Activated CD4-positive, alpha-beta T cell treated with anti-CD3 and anti-CD28 coated beads, Interleukin-2, amount 50 U/mL, for 1 hour (primary cell): Measurements from ENCODE around the gene FBRS.
"Not testable (repeated sequence)": the region's sequence is repeated elsewhere in the genome, so short reads cannot be mapped to it uniquely, and the experiment has no call there.

Experiments
- DNase-seq: peaks from one replicate; pipeline ENCODE4 v3.0.0-alpha.2; 2020

FBRS gene

GRCh38 chr16:30700491-30700890 is 42.3 kb downstream of the FBRS start:
- DNase-seq: no peak

GRCh38 chr16:30700971-30701370 is 42.7 kb downstream of the FBRS start:
- DNase-seq: no peak

GRCh38 chr16:30703071-30703470 is 44.8 kb downstream of the FBRS start:
- not testable (repeated sequence) for DNase-seq

DNA sequence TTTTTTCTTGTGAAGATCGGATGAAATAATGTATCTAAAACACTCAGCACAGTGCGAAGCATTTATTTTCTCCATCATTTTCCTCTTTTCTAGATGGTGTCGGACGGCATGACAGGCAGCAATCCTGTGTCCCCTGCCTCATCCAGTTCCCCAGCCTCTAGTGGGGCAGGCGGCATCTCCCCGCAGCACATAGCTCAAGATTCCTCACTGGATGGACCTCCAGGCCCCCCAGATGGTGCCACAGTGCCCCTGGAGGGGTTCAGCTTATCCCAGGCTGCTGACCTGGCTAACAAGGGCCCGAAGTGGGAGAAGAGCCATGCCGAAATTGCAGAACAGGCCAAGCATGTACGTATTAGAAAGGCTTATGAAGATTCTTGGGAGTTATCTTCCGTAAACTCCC is 45.7 kb downstream of the FBRS start:
- DNase-seq: no peak

- no peak for DNase-seq
Observed at GRCh38 chr16:30706046-30706445, 47.8 kb downstream of the FBRS start.

DNA sequence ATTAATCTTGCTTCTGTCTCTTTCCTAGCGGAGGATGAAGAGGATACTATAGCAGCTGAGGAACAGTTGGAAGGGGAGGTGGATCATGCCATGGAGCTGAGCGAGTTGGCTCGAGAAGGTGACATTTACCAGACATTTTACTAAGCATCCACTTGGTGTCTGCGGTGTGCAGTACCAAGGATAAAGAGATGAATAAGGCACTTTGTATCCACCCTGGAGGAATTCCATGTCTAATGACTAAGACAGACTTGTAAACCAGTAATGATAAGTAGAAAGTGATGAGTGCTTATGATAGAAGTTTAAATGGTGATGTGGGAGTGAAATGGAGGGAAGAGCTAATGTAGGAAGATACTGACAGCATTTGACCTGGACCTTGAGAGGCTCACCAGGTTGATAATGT is 52.7 kb downstream of the FBRS start:
- no peak for DNase-seq

DNA sequence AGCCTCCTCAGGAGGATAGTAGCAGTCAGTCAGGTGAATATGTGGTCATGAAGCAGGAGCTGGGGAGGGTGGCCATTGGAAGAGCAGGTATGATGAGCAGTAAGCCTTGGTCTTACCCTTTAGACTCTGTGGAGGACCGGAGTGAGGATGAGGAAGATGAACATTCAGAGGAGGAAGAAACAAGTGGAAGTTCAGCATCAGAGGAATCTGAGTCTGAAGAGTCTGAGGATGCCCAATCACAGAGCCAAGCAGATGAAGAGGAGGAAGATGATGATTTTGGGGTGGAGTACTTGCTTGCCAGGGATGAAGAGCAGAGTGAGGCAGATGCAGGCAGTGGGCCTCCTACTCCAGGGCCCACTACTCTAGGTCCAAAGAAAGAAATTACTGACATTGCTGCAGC is 53.5 kb downstream of the FBRS start:
- DNase-seq: no peak

DNA sequence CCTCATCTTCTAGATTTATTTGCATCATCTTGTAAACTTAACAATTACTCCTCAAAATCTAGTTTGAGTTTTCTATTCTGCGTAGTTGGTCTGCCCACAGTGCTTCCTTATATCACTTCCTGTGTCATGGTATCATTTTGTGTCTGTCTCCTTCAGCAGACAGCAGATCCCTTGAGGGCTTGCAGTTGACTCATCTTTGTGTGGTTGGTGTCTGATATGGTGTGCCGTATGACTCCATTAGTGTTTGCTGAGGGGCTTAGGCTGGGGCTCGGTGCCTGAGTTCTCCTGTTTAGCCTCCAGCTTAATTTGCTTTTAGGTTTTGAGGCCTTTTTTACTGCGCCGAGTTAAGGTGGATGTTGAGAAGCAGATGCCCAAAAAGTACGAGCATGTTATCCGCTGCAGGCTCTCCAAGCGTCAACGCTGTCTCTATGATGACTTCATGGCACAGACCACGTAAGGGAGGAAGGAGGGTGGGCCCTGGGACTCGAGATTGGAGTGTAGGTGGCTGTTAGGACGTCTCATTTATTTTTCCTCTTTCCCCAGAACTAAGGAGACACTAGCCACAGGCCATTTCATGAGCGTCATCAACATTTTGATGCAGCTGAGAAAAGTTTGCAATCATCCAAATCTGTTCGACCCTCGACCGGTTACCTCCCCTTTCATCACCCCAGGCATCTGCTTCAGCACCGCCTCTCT is 57.7 kb downstream of the FBRS start:
- peak; percentile 25 for DNase-seq

- no peak for DNase-seq
Observed at GRCh38 chr16:30720086-30720485, 61.9 kb downstream of the FBRS start.
